Left renal pelvis (tissue), 4 donors: ENCODE results near the gene SLC46A1. TPM values are rescaled to one million over a fixed set of nuclear protein-coding genes. Genes with fewer than 3 reads are reported as not detected.

Source experiments
- DNase-seq, 4 donors: peaks; one replicate each; pipeline ENCODE4 v3.0.0-alpha.2; 2013; ENCODE audit warnings: low read depth in 4 of 4, low spot score in 3 of 4
- polyA plus RNA-seq, 4 donors: library from polyadenylated mRNA; unstranded; fragments of 120-200 nt; gene quantifications; one replicate each; pipeline ENCODE4 v1.2.1, GENCODE V29; 2013; ENCODE audit not compliant: insufficient read length in 4 of 4

The SLC46A1 gene
- polyA plus RNA-seq, 4 donors: 13.3 to 17.5 (median 15.0) TPM

DNA sequence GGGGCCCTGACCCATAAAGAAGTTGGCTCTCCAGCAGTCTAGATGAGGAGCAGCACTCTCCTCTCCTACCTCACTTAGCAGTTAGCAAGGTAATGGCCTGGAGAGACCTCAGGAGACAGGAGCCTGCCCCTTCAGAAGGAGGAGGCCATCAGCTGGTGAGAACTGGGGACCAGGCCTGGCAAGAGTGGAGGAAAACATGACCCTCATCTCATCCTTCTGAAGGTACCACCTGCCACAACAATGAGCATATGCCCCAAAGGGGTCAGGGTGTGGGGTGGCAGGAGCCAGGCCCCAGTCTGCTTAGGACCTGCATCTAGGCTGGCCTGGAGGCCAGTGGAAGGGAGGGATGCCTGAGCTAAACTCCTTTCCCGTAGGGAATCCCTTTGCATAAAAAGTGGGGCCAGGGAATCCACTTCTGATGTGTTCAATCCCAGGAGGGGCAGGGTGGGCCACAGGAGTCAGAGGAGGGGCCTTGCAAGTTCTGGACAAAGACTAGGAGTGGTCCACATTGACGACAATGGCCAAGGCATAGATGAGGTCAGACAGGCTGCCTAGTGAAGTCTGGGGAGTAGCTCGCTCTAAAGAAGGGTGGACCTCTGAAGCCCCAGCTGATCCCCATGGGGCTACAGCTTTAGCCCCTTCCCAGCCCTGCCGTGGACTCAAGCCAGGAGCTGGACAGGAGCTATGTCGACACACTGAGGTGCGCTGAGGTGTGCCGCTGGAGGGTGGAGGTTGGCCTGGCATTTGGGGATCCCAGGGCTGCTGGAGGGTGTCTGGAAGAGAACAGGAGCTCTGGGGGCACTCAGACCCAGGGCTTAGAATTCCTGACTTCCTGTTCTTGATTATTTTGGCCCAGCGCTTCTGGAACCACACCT, 42.0 kb downstream of the SLC46A1 start:
- no peak for DNase-seq

DNA sequence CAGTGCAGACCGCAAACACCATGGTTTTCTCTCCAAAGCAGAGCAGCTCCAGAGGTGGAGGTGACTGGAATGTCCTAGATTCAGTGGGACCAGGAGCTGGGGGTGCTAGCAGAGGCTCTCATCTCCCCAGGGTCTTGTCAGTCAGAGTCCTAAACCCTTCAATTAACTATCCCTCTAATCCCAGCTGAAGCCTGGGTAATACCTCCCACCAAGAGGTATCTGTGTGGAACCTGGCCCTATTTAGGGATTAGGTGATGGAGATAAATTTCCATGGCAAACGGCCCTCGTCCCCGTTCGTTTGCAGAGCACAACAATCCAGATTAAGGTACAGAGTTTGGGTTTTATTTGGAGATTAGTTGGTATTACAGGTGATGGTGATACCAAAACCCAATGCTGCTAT, 42.8 kb downstream of the SLC46A1 start:
- DNase-seq: no peak

DNA sequence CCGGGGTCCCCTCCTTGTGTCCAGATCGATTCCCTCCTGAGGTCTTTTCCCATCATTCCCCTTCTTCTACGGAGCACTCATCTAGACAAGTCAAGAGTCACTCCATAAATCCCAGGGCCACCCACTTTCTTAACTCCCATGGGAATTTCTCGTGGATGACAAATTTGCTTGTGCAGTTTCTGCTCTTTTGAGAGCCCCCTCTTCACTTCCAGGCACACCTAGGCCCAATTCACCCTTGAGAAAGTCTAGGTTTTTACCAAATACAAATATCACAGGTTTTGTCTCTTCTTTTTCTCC, 48.2 kb downstream of the SLC46A1 start:
- no peak for DNase-seq

- peak; percentile 83 to 91 (median 88) for DNase-seq
Observed at GRCh38 chr17:28357061-28357900, 48.7 kb downstream of the SLC46A1 start, which contains the start of gene POLDIP2. Gene POLDIP2, minus strand, starts transcription at chr17:28357527. Its CDS starts 79 bp downstream, at chr17:28357448.

- no peak for DNase-seq
Observed at GRCh38 chr17:28350271-28350670, 55.7 kb downstream of the SLC46A1 start.

DNA sequence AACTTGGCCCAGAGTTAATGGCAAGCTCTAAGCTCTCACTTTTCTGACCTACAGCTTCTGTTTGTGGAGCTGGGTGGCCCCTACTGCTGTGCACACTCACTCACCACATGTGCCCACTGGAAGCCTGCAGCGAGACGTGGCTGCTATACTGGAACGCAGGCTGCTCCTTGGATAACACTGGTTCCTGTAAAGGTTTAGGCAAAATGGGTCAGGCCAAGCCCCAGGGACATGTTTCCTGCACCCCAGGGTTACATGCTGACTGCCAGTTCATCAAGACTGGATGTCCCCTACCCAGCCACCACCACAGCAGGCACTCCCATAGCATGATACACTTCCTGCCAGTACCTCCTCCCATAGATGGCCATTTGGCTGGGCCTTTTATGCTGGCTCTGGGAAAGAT, 57.0 kb downstream of the SLC46A1 start:
- no peak for DNase-seq

- no peak for DNase-seq
Observed at GRCh38 chr17:28347261-28347891, 58.6 kb downstream of the SLC46A1 start.

- no peak for DNase-seq
Observed at GRCh38 chr17:28346746-28347246, 59.2 kb downstream of the SLC46A1 start.

DNA sequence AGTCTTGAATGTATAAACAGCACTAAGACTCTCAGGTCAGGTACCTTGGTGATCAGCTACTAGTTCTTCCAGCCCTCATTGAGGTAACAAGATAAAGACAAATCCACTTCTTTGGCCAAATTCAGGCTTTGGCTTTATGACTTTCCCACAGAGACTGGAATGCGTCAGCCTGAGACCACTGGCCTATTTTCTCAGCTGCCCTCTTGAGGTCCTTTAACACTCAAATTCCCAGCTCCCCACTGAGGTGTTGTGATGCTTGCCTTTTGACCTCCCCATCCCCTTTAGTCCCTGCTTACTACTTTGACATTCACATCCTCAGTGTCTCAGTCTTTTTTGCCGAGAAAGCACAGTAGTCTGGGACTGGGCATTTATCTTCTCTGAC, 59.8 kb downstream of the SLC46A1 start:
- no peak for DNase-seq

DNA sequence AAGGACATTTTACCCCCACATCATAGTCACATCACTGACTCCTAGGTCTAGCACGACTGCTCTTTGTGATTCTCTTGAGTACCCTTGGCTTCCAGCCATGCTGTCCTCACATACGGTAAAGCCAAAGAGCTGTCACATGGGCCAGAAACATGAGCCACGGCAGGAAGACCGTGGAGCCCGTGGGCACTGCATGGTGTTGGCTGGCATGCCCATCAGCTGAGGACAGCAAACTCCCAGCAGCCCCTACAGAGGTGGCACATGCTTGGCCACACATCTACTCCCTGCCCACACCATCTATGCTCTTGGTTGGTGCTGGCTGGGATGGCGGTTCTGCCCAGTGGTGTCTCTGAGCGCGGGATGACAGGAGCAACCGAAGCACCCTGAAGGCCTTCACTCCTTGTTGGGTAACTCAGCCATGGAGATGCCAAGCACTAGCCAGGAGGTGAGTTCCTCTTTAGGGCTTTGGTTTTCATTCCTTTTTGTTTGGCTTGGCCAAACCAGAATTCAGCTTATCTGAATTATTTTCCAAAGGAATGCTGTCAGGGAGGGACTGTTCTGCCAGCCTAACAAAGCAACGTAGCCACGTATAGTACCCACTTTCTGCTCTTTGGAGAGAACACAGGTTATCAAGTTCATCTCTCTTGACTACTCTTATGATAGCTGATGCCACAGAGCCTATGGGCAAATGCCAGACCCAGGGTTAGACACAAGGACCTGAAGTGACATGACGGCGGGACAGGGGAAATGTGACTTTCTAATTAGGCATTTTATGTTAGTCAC, 60.4 kb downstream of the SLC46A1 start:
- DNase-seq: no peak

Other genes starting within 250 kb of the SLC46A1 start
- gene TMEM97, start 87.0 kb downstream of the SLC46A1 start, polyA plus RNA-seq: 10 to 100 TPM; 41.5 to 66.6 (median 56.6) TPM
- gene IFT20, start 70.7 kb downstream of the SLC46A1 start, polyA plus RNA-seq: 10 to 100 TPM; 52.8 to 67.3 (median 59.4) TPM
- 10 to 100 TPM; 32.4 to 47.3 (median 39.4) TPM for gene TNFAIP1, start 70.5 kb downstream of the SLC46A1 start, polyA plus RNA-seq
- 10 to 100 TPM; 63.1 to 94.1 (median 88.9) TPM for gene POLDIP2, start 48.7 kb downstream of the SLC46A1 start, polyA plus RNA-seq
- gene SEBOX, start 41.0 kb downstream of the SLC46A1 start, polyA plus RNA-seq: not detected
- 10 to 100 TPM in 3 of 4 donors, 1 to 10 TPM in 1; 5.7 to 18.2 (median 14.4) TPM for gene VTN, start 35.9 kb downstream of the SLC46A1 start, polyA plus RNA-seq
- 10 to 100 TPM; 10.4 to 16.2 (median 12.7) TPM for gene SARM1, start 34.5 kb downstream of the SLC46A1 start, polyA plus RNA-seq
- 10 to 100 TPM in 2 of 4 donors, 1 to 10 TPM in 1, under 1 TPM in 1; 0.30 to 13.9 (median 7.6) TPM for gene SLC13A2, start 67.4 kb upstream of the SLC46A1 start, polyA plus RNA-seq
- gene FOXN1, start 100.1 kb upstream of the SLC46A1 start, polyA plus RNA-seq: under 1 TPM; 0.16 to 0.85 (median 0.58) TPM
- 10 to 100 TPM; 31.9 to 70.4 (median 51.6) TPM for gene UNC119, start 146.4 kb upstream of the SLC46A1 start, polyA plus RNA-seq
- gene PIGS, start 165.3 kb upstream of the SLC46A1 start, polyA plus RNA-seq: 10 to 100 TPM; 37.5 to 99.7 (median 96.4) TPM
- gene ALDOC, start 170.7 kb upstream of the SLC46A1 start, polyA plus RNA-seq: 10 to 100 TPM in 3 of 4 donors, 1 to 10 TPM in 1; 6.1 to 30.3 (median 18.6) TPM
- 10 to 100 TPM; 33.2 to 60.6 (median 51.5) TPM for gene SPAG5, start 192.8 kb upstream of the SLC46A1 start, polyA plus RNA-seq
- 10 to 100 TPM in 3 of 4 donors, 1 to 10 TPM in 1; 9.2 to 29.4 (median 15.1) TPM for gene RSKR, start 208.0 kb upstream of the SLC46A1 start, polyA plus RNA-seq
- gene BLTP2, start 238.9 kb upstream of the SLC46A1 start, polyA plus RNA-seq: 10 to 100 TPM; 63.3 to 95.4 (median 82.0) TPM